Keratinocyte (primary cell): Measurements from ENCODE around the gene TLL1. TPM values are rescaled to one million over a fixed set of nuclear protein-coding genes. Genes with fewer than 3 reads are reported as not detected.

Experiments used
- DNase-seq: peaks from one replicate; pipeline ENCODE4 v3.0.0-alpha.2; 2011; ENCODE audit warnings: low read depth, missing footprints, low spot score
- FAIRE-seq: peaks from 2 replicates; lab custom pipeline; 2011; peaks lifted over from hg19 to GRCh38; lab: Jason Lieb, UNC
- H2AFZ ChIP-seq: 2 replicates; pipeline ENCODE4 v1.6.0; 2012; ENCODE audit warnings: low read length, control low read depth, inconsistent platforms; ENCODE audit not compliant: control insufficient read depth
- H3K27ac ChIP-seq: 2 replicates; pipeline ENCODE4 v1.5.1; 2011; ENCODE audit warnings: low read length; ENCODE audit not compliant: control insufficient read depth, insufficient read depth
- H3K27me3 ChIP-seq: 3 replicates; pipeline ENCODE4 v1.6.0; 2011; ENCODE audit warnings: low read length; ENCODE audit not compliant: control insufficient read depth, insufficient read depth; ENCODE audit errors: extremely low read depth
- H3K36me3 ChIP-seq, 2 experiments: 2 replicates in 1 of 2; 3 replicates in 1 of 2; pipeline ENCODE4 v1.5.1; 2011; ENCODE audit warnings: low read length in 2 of 2, mild to moderate bottlenecking in 1 of 2; ENCODE audit not compliant: control insufficient read depth in 2 of 2, insufficient read depth in 2 of 2; ENCODE audit errors: extremely low read depth in 1 of 2
- H3K4me1 ChIP-seq: 3 replicates; pipeline ENCODE4 v1.5.1; 2011; ENCODE audit warnings: low read length; ENCODE audit not compliant: control insufficient read depth, insufficient read depth; ENCODE audit errors: extremely low read depth
- H3K4me2 ChIP-seq: 3 replicates; pipeline ENCODE4 v1.6.0; 2011; ENCODE audit warnings: low read depth, low read length; ENCODE audit not compliant: control insufficient read depth, insufficient read depth; ENCODE audit errors: extremely low read depth
- H3K4me3 ChIP-seq, 3 experiments: fragments of 200-600 bp in 1 of 3; sonication (generic) in 1 of 3; 2 replicates in 2 of 3; 3 replicates in 1 of 3; pipeline ENCODE4 v1.5.1; 2011 to 2016; ENCODE audit warnings: low read length in 3 of 3, mild to moderate bottlenecking in 3 of 3, control low read depth in 2 of 3, inconsistent platforms in 1 of 3, low read depth in 1 of 3, mixed read lengths in 1 of 3, mixed run types in 1 of 3, moderate library complexity in 1 of 3; ENCODE audit not compliant: control insufficient read depth in 2 of 3, insufficient read depth in 2 of 3; ENCODE audit errors: extremely low read depth in 1 of 3
- H3K79me2 ChIP-seq: 2 replicates; pipeline ENCODE4 v1.6.0; 2012; ENCODE audit warnings: low read length; ENCODE audit not compliant: control insufficient read depth, insufficient read depth
- H3K9ac ChIP-seq: 3 replicates; pipeline ENCODE4 v1.6.0; 2011; ENCODE audit warnings: low read length; ENCODE audit not compliant: control insufficient read depth, insufficient read depth; ENCODE audit errors: extremely low read depth
- H3K9me1 ChIP-seq: 3 replicates; pipeline ENCODE4 v1.6.0; 2011; ENCODE audit warnings: low read length; ENCODE audit not compliant: control insufficient read depth, insufficient read depth; ENCODE audit errors: extremely low read depth
- H3K9me3 ChIP-seq: 2 replicates; pipeline ENCODE4 v1.5.1; 2012; ENCODE audit warnings: low read depth, low read length; ENCODE audit not compliant: control insufficient read depth
- H4K20me1 ChIP-seq: 3 replicates; pipeline ENCODE4 v1.6.0; 2011; ENCODE audit warnings: low read length; ENCODE audit not compliant: control insufficient read depth, insufficient read depth; ENCODE audit errors: extremely low read depth
- EZH2 ChIP-seq: IDR thresholded peaks from one replicate; pipeline ENCODE4 v1.6.1; 2012; ENCODE audit warnings: inconsistent platforms, mild to moderate bottlenecking, low read length, moderate library complexity
- dilution Hi-C: fragments of 300-500 bp; cut with MboI; formaldehyde crosslinking; loops from one replicate; pipeline ENCODE4 v1.7.0; 2020; ENCODE audit warnings: low sequenced_read_pairs; ENCODE audit not compliant: extremely low pct_ligation_motif_present
- polyA plus RNA-seq, 5 experiments: library from polyadenylated mRNA; depleted of rRNA in 3 of 5; stranded (reverse) in 3 of 5; stranded (forward) in 1 of 5; unstranded in 1 of 5; fragments of >200 nt; gene quantifications; 1 replicate in 1 of 5; 2 replicates in 3 of 5; 3 replicates in 1 of 5; pipeline versions ENCODE4 v1.2.1 to v1.2.3, GENCODE V29; 2011 to 2012; ENCODE audit warnings: missing spikeins in 2 of 5, low read depth in 1 of 5, low replicate concordance in 1 of 5
- TF ChIP-seq, protein P1 (sequence below), 3 experiments: IDR thresholded peaks in 1 of 3; conservative IDR thresholded peaks in 1 of 3; optimal IDR thresholded peaks in 1 of 3; 2 replicates in 2 of 3; 3 replicates in 1 of 3; pipeline versions ENCODE3 to v1.5.1; 2011; ENCODE audit warnings: low read length in 3 of 3, mild to moderate bottlenecking in 3 of 3, moderate library complexity in 2 of 3, control low read depth in 1 of 3, inconsistent platforms in 1 of 3; ENCODE audit not compliant: insufficient read depth in 2 of 3; ENCODE audit errors: extremely low read depth in 1 of 3

TLL1 gene
- polyA plus RNA-seq, 1 donor (not counting 4 experiments of a cell fraction or from before 2014, with no cell fraction given): 1.5 TPM

DNA sequence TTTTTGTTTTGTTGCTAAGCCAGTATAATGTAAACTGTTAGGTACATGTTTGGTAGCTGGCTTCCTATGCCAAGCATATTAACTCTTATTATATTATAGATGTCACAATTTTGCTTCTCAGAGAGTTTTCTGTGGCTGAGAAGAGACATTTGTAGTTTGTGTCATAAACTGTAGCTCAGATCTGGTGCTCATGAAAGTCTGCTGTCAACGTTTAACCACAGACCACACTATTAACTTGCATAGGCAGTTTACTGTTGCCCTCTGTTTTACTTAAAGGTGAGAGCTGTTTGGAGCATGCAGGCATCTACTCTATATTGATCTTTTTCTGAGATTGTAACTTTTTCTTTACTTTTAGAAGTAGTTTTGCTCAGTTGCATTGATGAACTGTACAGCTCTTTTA is 166.8 kb downstream of the TLL1 start:
- Histone ChIP-seq H3K36me3 (no peaks in the 10 kb centered on the region), H3K27ac (no peak overlapping the region), H3K9me1 (no peaks in the 10 kb centered on the region), H2AFZ (no peak overlapping the region), H3K27me3 (no peaks in the 10 kb centered on the region), H4K20me1 (no peaks in the 10 kb centered on the region), H3K4me1 (peaks cover 1% of the 10 kb centered on the region), H3K79me2 (no peaks in the 10 kb centered on the region), H3K4me2 (no peak overlapping the region), H3K4me3 (no peak overlapping the region), H3K9me3 (no peaks in the 10 kb centered on the region), H3K9ac (no peak overlapping the region)
- dilution Hi-C loops: no loop called here
- DNase-seq (no peak), FAIRE-seq (no peak)
- TF ChIP-seq EZH2: no peak
- TF ChIP-seq, protein P1, sequence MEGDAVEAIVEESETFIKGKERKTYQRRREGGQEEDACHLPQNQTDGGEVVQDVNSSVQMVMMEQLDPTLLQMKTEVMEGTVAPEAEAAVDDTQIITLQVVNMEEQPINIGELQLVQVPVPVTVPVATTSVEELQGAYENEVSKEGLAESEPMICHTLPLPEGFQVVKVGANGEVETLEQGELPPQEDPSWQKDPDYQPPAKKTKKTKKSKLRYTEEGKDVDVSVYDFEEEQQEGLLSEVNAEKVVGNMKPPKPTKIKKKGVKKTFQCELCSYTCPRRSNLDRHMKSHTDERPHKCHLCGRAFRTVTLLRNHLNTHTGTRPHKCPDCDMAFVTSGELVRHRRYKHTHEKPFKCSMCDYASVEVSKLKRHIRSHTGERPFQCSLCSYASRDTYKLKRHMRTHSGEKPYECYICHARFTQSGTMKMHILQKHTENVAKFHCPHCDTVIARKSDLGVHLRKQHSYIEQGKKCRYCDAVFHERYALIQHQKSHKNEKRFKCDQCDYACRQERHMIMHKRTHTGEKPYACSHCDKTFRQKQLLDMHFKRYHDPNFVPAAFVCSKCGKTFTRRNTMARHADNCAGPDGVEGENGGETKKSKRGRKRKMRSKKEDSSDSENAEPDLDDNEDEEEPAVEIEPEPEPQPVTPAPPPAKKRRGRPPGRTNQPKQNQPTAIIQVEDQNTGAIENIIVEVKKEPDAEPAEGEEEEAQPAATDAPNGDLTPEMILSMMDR (optimal IDR thresholded peaks at IDR 0.05 in 1 of 3, IDR thresholded peaks at IDR 0.05 in 1 of 3, conservative IDR thresholded peaks at IDR 0.05 in 1 of 3; ENCODE audit: extremely low read depth in 1 of 3, insufficient read depth in 2 of 3, low read length in 3 of 3): no peak

DNA sequence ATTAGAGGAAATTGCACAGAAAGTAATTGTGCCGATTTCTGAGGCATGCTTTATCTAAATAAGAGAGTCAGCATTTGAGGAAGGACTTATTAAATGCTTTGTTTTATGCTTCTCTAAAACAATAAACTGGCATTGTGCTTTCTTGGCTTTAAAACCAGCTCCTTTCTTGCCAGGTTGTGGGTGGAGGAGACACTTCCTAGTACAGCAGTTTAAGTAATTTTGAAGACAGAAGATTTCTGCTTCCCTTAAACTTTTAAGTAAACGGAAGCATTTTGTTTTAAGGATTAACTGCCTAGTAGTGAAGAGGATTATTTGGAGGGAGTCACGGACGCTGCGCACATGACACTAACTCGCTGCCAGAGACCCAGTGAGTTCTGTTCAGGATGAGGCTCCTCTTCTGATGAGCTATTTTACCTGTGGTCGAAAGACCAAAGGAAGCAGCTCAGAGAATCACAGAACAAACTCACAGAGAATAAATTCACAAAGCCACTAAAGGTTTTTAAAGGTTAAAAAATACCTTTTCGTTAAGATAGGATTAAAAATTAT is 169.5 kb downstream of the TLL1 start:
- Histone ChIP-seq H2AFZ (no peak overlapping the region), H3K4me1 (no peaks in the 10 kb centered on the region), H3K79me2 (no peaks in the 10 kb centered on the region), H3K9me1 (no peaks in the 10 kb centered on the region), H3K36me3 (no peaks in the 10 kb centered on the region), H3K4me3 (no peak overlapping the region), H3K27ac (no peak overlapping the region), H4K20me1 (no peaks in the 10 kb centered on the region), H3K27me3 (no peaks in the 10 kb centered on the region), H3K9me3 (no peaks in the 10 kb centered on the region), H3K9ac (no peak overlapping the region), H3K4me2 (no peak overlapping the region)
- dilution Hi-C loops: no loop called here
- DNase-seq (no peak), FAIRE-seq (no peak)
- TF ChIP-seq, protein P1 (optimal IDR thresholded peaks at IDR 0.05 in 1 of 3, IDR thresholded peaks at IDR 0.05 in 1 of 3, conservative IDR thresholded peaks at IDR 0.05 in 1 of 3; ENCODE audit: extremely low read depth in 1 of 3, insufficient read depth in 2 of 3, low read length in 3 of 3): no peak
- TF ChIP-seq EZH2: no peak
